ENCODE measurements around the gene CSF3. TPM values are rescaled to one million over a fixed set of nuclear protein-coding genes. Genes with fewer than 3 reads are reported as not detected.

CSF3 gene
- total RNA-seq, 5 donors from 2014 or later (not counting 1 experiment from before 2014, with no cell fraction given): not detected

- Histone ChIP-seq H3K27ac (ENCODE audit: low read length) (no peak overlapping the region), H3K9me3 (no peaks in the 10 kb centered on the region), H3K4me3 (ENCODE audit: control insufficient read depth in 1 of 2, extremely low read depth in 1 of 2, low read length in 1 of 2) (no peak overlapping the region), H3K27me3 (replicated peaks in 1 of 2; ENCODE audit: control insufficient read depth in 2 of 2, extremely low read depth in 1 of 2, insufficient read depth in 2 of 2, low read length in 1 of 2) (no peaks in the 10 kb centered on the region), H3K4me1 (ENCODE audit: control insufficient read depth in 1 of 2, extremely low read depth in 1 of 2, insufficient read depth in 2 of 2, low read length in 2 of 2) (no peaks in the 10 kb centered on the region), H3K36me3 (ENCODE audit: control insufficient read depth in 2 of 2, extremely low read depth in 1 of 2, insufficient read depth in 1 of 2, low read length in 1 of 2) (peaks cover 19 to 74% of the 10 kb centered on the region in 2 donors)
- Mint-ChIP-seq H3K9me3 (no peaks in the 10 kb centered on the region), H3K36me3 (peaks cover 59% of the 10 kb centered on the region), H3K4me3 (no peak overlapping the region), H3K27ac (no peak overlapping the region), H3K4me1 (peaks cover 0 to 7% (median 2%) of the 10 kb centered on the region in 3 donors), H3K27me3 (no peaks in the 10 kb centered on the region)
- 100% methylated on average over 5 of the region's 6 CpGs for WGBS (ENCODE audit: insufficient coverage)
- CTCF ChIA-PET: interaction anchor here in 1 of 2 donors (0.5 kb wide), 1 partner anchor 36 kb away, joined by 3 read pairs; no protein-coding TSS in a partner anchor
- ATAC-seq (replicated peaks in 1 of 4) (no peak), DNase-seq (no peak)
- POLR2A ChIA-PET: no interaction called here
Measured at GRCh38 chr17:39995438-39995837, 19.8 kb upstream of the CSF3 start.

- H3K9me3 ChIP-seq: no peaks in the 10 kb centered on the region
- 97% methylated on average over 5 of the region's 8 CpGs for WGBS (ENCODE audit: insufficient coverage)
- Mint-ChIP-seq H3K27me3 (no peaks in the 10 kb centered on the region), H3K36me3 (peaks cover 52% of the 10 kb centered on the region), H3K4me3 (no peak overlapping the region), H3K4me1 (peaks cover 0 to 7% (median 2%) of the 10 kb centered on the region in 3 donors), H3K9me3 (no peaks in the 10 kb centered on the region), H3K27ac (no peak overlapping the region)
- DNase-seq (no peak), ATAC-seq (replicated peaks in 1 of 4) (no peak)
- ChIA-PET POLR2A (interaction anchor here in 1 of 2 donors (0.5 to 0.7 kb wide), 2 partner anchors 194 to 605 kb away, joined by 3 read pairs; no protein-coding TSS in a partner anchor), CTCF (interaction anchor here in 1 of 2 donors (0.5 kb wide), 1 partner anchor 36 kb away, joined by 3 read pairs; no protein-coding TSS in a partner anchor)
- no peaks in the 10 kb centered on the region for H3K4me1 ChIP-seq (ENCODE audit: control insufficient read depth in 1 of 2, extremely low read depth in 1 of 2, insufficient read depth in 2 of 2, low read length in 2 of 2)
- H3K4me3 ChIP-seq (ENCODE audit: control insufficient read depth in 1 of 2, extremely low read depth in 1 of 2, low read length in 1 of 2): no peak overlapping the region
- H3K36me3 ChIP-seq (ENCODE audit: control insufficient read depth in 2 of 2, extremely low read depth in 1 of 2, insufficient read depth in 1 of 2, low read length in 1 of 2): peaks cover 19 to 67% of the 10 kb centered on the region in 2 donors
- H3K27ac ChIP-seq (ENCODE audit: low read length): no peak overlapping the region
- H3K27me3 ChIP-seq (replicated peaks in 1 of 2; ENCODE audit: control insufficient read depth in 2 of 2, extremely low read depth in 1 of 2, insufficient read depth in 2 of 2, low read length in 1 of 2): no peaks in the 10 kb centered on the region
Measured at GRCh38 chr17:39996162-39996561, 19.1 kb upstream of the CSF3 start.

GRCh38 chr17:39996800-39997199 is 18.4 kb upstream of the CSF3 start:
- H3K9me3 Mint-ChIP-seq: no peaks in the 10 kb centered on the region
- no peak overlapping the region for H3K27ac ChIP-seq (ENCODE audit: low read length)
- H3K4me1 ChIP-seq (ENCODE audit: control insufficient read depth in 1 of 2, extremely low read depth in 1 of 2, insufficient read depth in 2 of 2, low read length in 2 of 2): no peaks in the 10 kb centered on the region
- H3K27me3 ChIP-seq (replicated peaks in 1 of 2; ENCODE audit: control insufficient read depth in 2 of 2, extremely low read depth in 1 of 2, insufficient read depth in 2 of 2, low read length in 1 of 2): no peaks in the 10 kb centered on the region
- no peak overlapping the region for H3K4me3 ChIP-seq (ENCODE audit: control insufficient read depth in 1 of 2, extremely low read depth in 1 of 2, low read length in 1 of 2)
- no peak overlapping the region for H3K27ac Mint-ChIP-seq
- H3K4me1 Mint-ChIP-seq: peaks cover 0 to 7% (median 2%) of the 10 kb centered on the region in 3 donors
- H3K27me3 Mint-ChIP-seq: no peaks in the 10 kb centered on the region
- 92% methylated on average over 6 of the region's 6 CpGs for WGBS (ENCODE audit: insufficient coverage)
- ATAC-seq (replicated peaks in 1 of 4) (no peak), DNase-seq (no peak)
- no peaks in the 10 kb centered on the region for H3K9me3 ChIP-seq
- POLR2A ChIA-PET: interaction anchor here (0.6 kb wide), 2 partner anchors 40 to 263 kb away, joined by 3 to 4 read pairs; no protein-coding TSS in a partner anchor
- CTCF ChIA-PET: interaction anchor here in 1 of 2 donors (0.6 kb wide), 1 partner anchor 366 kb away, joined by 5 read pairs; no protein-coding TSS in a partner anchor
- H3K4me3 Mint-ChIP-seq: no peak overlapping the region
- H3K36me3 Mint-ChIP-seq: peaks cover 48% of the 10 kb centered on the region
- peaks cover 19 to 60% of the 10 kb centered on the region in 2 donors for H3K36me3 ChIP-seq (ENCODE audit: control insufficient read depth in 2 of 2, extremely low read depth in 1 of 2, insufficient read depth in 1 of 2, low read length in 1 of 2)

- ATAC-seq (replicated peaks in 1 of 4): no peak
- Histone ChIP-seq H3K36me3 (ENCODE audit: control insufficient read depth in 2 of 2, extremely low read depth in 1 of 2, insufficient read depth in 1 of 2, low read length in 1 of 2) (peaks cover 19 to 53% of the 10 kb centered on the region in 2 donors), H3K9me3 (no peaks in the 10 kb centered on the region), H3K27me3 (replicated peaks in 1 of 2; ENCODE audit: control insufficient read depth in 2 of 2, extremely low read depth in 1 of 2, insufficient read depth in 2 of 2, low read length in 1 of 2) (no peaks in the 10 kb centered on the region), H3K27ac (ENCODE audit: low read length) (no peak overlapping the region), H3K4me3 (ENCODE audit: control insufficient read depth in 1 of 2, extremely low read depth in 1 of 2, low read length in 1 of 2) (no peak overlapping the region), H3K4me1 (ENCODE audit: control insufficient read depth in 1 of 2, extremely low read depth in 1 of 2, insufficient read depth in 2 of 2, low read length in 2 of 2) (no peaks in the 10 kb centered on the region)
- CTCF ChIA-PET: interaction anchor here in 1 of 2 donors (0.6 kb wide), 2 partner anchors 57 to 366 kb away, joined by 5 to 6 read pairs; no protein-coding TSS in a partner anchor
- no peak for DNase-seq
- Mint-ChIP-seq H3K4me3 (no peak overlapping the region), H3K4me1 (peaks cover 0 to 7% (median 2%) of the 10 kb centered on the region in 3 donors), H3K36me3 (peaks cover 42% of the 10 kb centered on the region), H3K9me3 (no peaks in the 10 kb centered on the region), H3K27ac (no peak overlapping the region), H3K27me3 (no peaks in the 10 kb centered on the region)
- WGBS (ENCODE audit: insufficient coverage): 100% methylated on average over 1 of the region's 4 CpGs
- POLR2A ChIA-PET: interaction anchor here (0.6 kb wide), 2 partner anchors 41 to 262 kb away, joined by 3 to 4 read pairs; no protein-coding TSS in a partner anchor
Measured at GRCh38 chr17:39997543-39997942, 17.7 kb upstream of the CSF3 start.

- no peak overlapping the region for H3K27ac Mint-ChIP-seq
- POLR2A ChIA-PET: no interaction called here
Measured at GRCh38 chr17:39999067-39999466, 16.2 kb upstream of the CSF3 start.

GRCh38 chr17:40000161-40000560 is 15.1 kb upstream of the CSF3 start:
- no peaks in the 10 kb centered on the region for H3K4me1 Mint-ChIP-seq
- H3K27me3 Mint-ChIP-seq: no peaks in the 10 kb centered on the region
- H3K9me3 Mint-ChIP-seq: no peaks in the 10 kb centered on the region
- peaks cover 8 to 27% of the 10 kb centered on the region in 2 donors for H3K36me3 ChIP-seq (ENCODE audit: control insufficient read depth in 2 of 2, extremely low read depth in 1 of 2, insufficient read depth in 1 of 2, low read length in 1 of 2)
- H3K9me3 ChIP-seq: no peaks in the 10 kb centered on the region
- H3K27me3 ChIP-seq (replicated peaks in 1 of 2; ENCODE audit: control insufficient read depth in 2 of 2, extremely low read depth in 1 of 2, insufficient read depth in 2 of 2, low read length in 1 of 2): no peaks in the 10 kb centered on the region
- POLR2A ChIA-PET: no interaction called here
- ATAC-seq (replicated peaks in 1 of 4): no peak
- no CpG with 5 or more reads among the region's 7 CpGs for WGBS (ENCODE audit: insufficient coverage)
- no peak overlapping the region for H3K27ac Mint-ChIP-seq
- H3K36me3 Mint-ChIP-seq: peaks cover 15% of the 10 kb centered on the region
- H3K4me1 ChIP-seq (ENCODE audit: control insufficient read depth in 1 of 2, extremely low read depth in 1 of 2, insufficient read depth in 2 of 2, low read length in 2 of 2): no peaks in the 10 kb centered on the region
- CTCF ChIA-PET: no interaction called here
- H3K4me3 ChIP-seq (ENCODE audit: control insufficient read depth in 1 of 2, extremely low read depth in 1 of 2, low read length in 1 of 2): no peak overlapping the region
- H3K4me3 Mint-ChIP-seq: no peak overlapping the region
- no peak overlapping the region for H3K27ac ChIP-seq (ENCODE audit: low read length)
- no peak for DNase-seq

More at GRCh38 chr17:39999067-39999466, 16.2 kb upstream of the CSF3 start:
- Histone ChIP-seq H3K4me1 (ENCODE audit: control insufficient read depth in 1 of 2, extremely low read depth in 1 of 2, insufficient read depth in 2 of 2, low read length in 2 of 2) (no peaks in the 10 kb centered on the region), H3K4me3 (ENCODE audit: control insufficient read depth in 1 of 2, extremely low read depth in 1 of 2, low read length in 1 of 2) (no peak overlapping the region), H3K27ac (ENCODE audit: low read length) (no peak overlapping the region), H3K36me3 (ENCODE audit: control insufficient read depth in 2 of 2, extremely low read depth in 1 of 2, insufficient read depth in 1 of 2, low read length in 1 of 2) (peaks cover 15 to 38% of the 10 kb centered on the region in 2 donors), H3K27me3 (replicated peaks in 1 of 2; ENCODE audit: control insufficient read depth in 2 of 2, extremely low read depth in 1 of 2, insufficient read depth in 2 of 2, low read length in 1 of 2) (no peaks in the 10 kb centered on the region), H3K9me3 (no peaks in the 10 kb centered on the region)
- WGBS (ENCODE audit: insufficient coverage): 97% methylated on average over 2 of the region's 4 CpGs
- no peak for ATAC-seq (replicated peaks in 1 of 4)
- Mint-ChIP-seq H3K9me3 (no peaks in the 10 kb centered on the region), H3K36me3 (peaks cover 26% of the 10 kb centered on the region), H3K27me3 (no peaks in the 10 kb centered on the region), H3K4me3 (no peak overlapping the region), H3K4me1 (no peaks in the 10 kb centered on the region)
- no peak for DNase-seq
- CTCF ChIA-PET: no interaction called here
